GM23248 (cell line): ENCODE measurements around the gene FXYD6.
"Not testable (repeated sequence)": the region's sequence is repeated elsewhere in the genome, so short reads cannot be mapped to it uniquely, and the experiment has no call there.

Experiments
- EZH2 ChIP-seq: fragments of 200-600 bp; sonication (generic); IDR thresholded peaks from 2 replicates; pipeline ENCODE4 v1.6.1; 2018; ENCODE audit warnings: antibody characterized with exemption, mild to moderate bottlenecking; ENCODE audit not compliant: insufficient read depth, poor library complexity, severe bottlenecking
- EZH2phosphoT487 ChIP-seq: fragments of 200-600 bp; sonication (generic); IDR thresholded peaks from 2 replicates; pipeline ENCODE4 v1.6.1; 2018; ENCODE audit warnings: antibody characterized with exemption, moderate library complexity, mild to moderate bottlenecking, low read depth; ENCODE audit not compliant: insufficient read depth

- TF ChIP-seq EZH2, EZH2phosphoT487: not testable (repeated sequence)
Measured at GRCh38 chr11:117810056-117810451, 66.4 kb downstream of the FXYD6 start.
